A549 (cell line): ENCODE measurements around the gene SURF2. TPM values are rescaled to one million over a fixed set of nuclear protein-coding genes. Genes with fewer than 3 reads are reported as not detected.
A peak's percentile ranks its signal among the peaks of the same experiment; 100 is the strongest.

Experiments used
- ATAC-seq, 2 experiments: fragments of 200-7000 bp in 1 of 2; fragments of >200 bp in 1 of 2; cut with Nextera tagmentation in 1 of 2; cut with Tn5 transposase in 1 of 2; 3 replicates each; pipeline versions ENCODE4 v1.8.0 to v1.9.1; 2018 to 2020; ENCODE audit warnings: mild to moderate bottlenecking in 1 of 2, moderate library complexity in 1 of 2
- CTCF ChIA-PET: fragments of 300-600 bp; sonication (Branson Sonifier 250); formaldehyde crosslinking; extraction: SDS; loops from one replicate; lab custom pipeline; 2021; ENCODE audit warnings: antibody characterized with exemption, inconsistent platforms; lab: Yijun Ruan, JAX
- POLR2A ChIA-PET: fragments of 350-600 bp; formaldehyde crosslinking; extraction: SDS; loops from one replicate; lab custom pipeline; 2021; ENCODE audit warnings: antibody characterized with exemption, inconsistent platforms; lab: Yijun Ruan, JAX
- DNase-seq, 2 experiments: peaks; one replicate each; pipeline versions ENCODE4 v3.0.0 to v3.0.0-alpha.2; 2011 to 2016; ENCODE audit warnings: low read depth in 1 of 2, low spot score in 1 of 2
- FAIRE-seq: peaks from 2 replicates; lab custom pipeline; 2011; peaks lifted over from hg19 to GRCh38; lab: Jason Lieb, UNC
- H3K27ac ChIP-seq, 2 experiments: fragments of >200 bp; sonication (Bioruptor Twin); formaldehyde crosslinking; 3 replicates each; pipeline ENCODE4 v1.5.1; 2016 to 2017
- H3K4me1 ChIP-seq: fragments of >200 bp; sonication (Bioruptor Twin); formaldehyde crosslinking; 3 replicates; pipeline ENCODE4 v1.6.1; 2016
- H3K4me2 ChIP-seq: fragments of >200 bp; sonication (Bioruptor Twin); formaldehyde crosslinking; 3 replicates; pipeline ENCODE4 v1.6.1; 2016
- H3K4me3 ChIP-seq: fragments of >200 bp; sonication (Bioruptor Twin); formaldehyde crosslinking; 3 replicates; pipeline ENCODE4 v1.5.1; 2016
- H3K9me3 ChIP-seq: fragments of >200 bp; sonication (Bioruptor Twin); formaldehyde crosslinking; 3 replicates; pipeline ENCODE4 v1.6.1; 2016
- CHD2 ChIP-seq: fragments of 150-350 bp; IDR thresholded peaks from 2 replicates; pipeline ENCODE4 v1.6.1; 2014; ENCODE audit warnings: low read length; ENCODE audit not compliant: partially characterized antibody
- CHD4 ChIP-seq: fragments of 200-600 bp; sonication (generic); IDR thresholded peaks from 2 replicates; pipeline ENCODE4 v1.6.1; 2016; ENCODE audit warnings: antibody characterized with exemption, mild to moderate bottlenecking, borderline replicate concordance
- CTCF ChIP-seq: fragments of >200 bp; sonication (Bioruptor Twin); formaldehyde crosslinking; IDR thresholded peaks from 3 replicates; pipeline ENCODE4 v1.5.1; 2016
- E2F6 ChIP-seq: IDR thresholded peaks from 2 replicates; pipeline ENCODE4 v1.6.1; 2012; ENCODE audit warnings: low read depth, borderline replicate concordance
- EP300 ChIP-seq, 2 experiments: fragments of >200 bp; sonication (Bioruptor Twin); formaldehyde crosslinking; IDR thresholded peaks; 2 replicates in 1 of 2; 3 replicates in 1 of 2; pipeline ENCODE4 v1.6.1; 2016 to 2017
- ESRRA ChIP-seq: fragments of 150-350 bp; IDR thresholded peaks from 2 replicates; pipeline ENCODE4 v1.6.1; 2014; ENCODE audit warnings: mild to moderate bottlenecking, low read length, borderline replicate concordance
- JUNB ChIP-seq: fragments of >200 bp; sonication (Bioruptor Twin); formaldehyde crosslinking; IDR thresholded peaks from 2 replicates; pipeline ENCODE4 v1.6.1; 2016
- NR3C1 ChIP-seq: fragments of >200 bp; sonication (Bioruptor Twin); formaldehyde crosslinking; IDR thresholded peaks from 3 replicates; pipeline ENCODE4 v1.6.1; 2017
- SMC3 ChIP-seq: fragments of >200 bp; sonication (Bioruptor Twin); formaldehyde crosslinking; IDR thresholded peaks from 3 replicates; pipeline ENCODE4 v1.6.1; 2018; ENCODE audit warnings: inconsistent platforms
- TFCP2L1 ChIP-seq: fragments of 250-450 bp; sonication (Bioruptor Pico); IDR thresholded peaks from 2 replicates; pipeline ENCODE4 v1.5.0; 2021; ENCODE audit warnings: mild to moderate bottlenecking
- ZNF302 ChIP-seq: fragments of 250-450 bp; sonication (Bioruptor Pico); IDR thresholded peaks from 2 replicates; pipeline ENCODE4 v1.9.0; 2021; ENCODE audit warnings: inconsistent platforms, mild to moderate bottlenecking, moderate library complexity
- WGBS: methylation state at CpG from one replicate; pipeline ENCODE4 v1.1.6; 2017; ENCODE audit errors: missing lambda C conversion rate; 5-methylcytosine and 5-hydroxymethylcytosine counted together
- polyA plus RNA-seq, 4 experiments: library from polyadenylated mRNA; depleted of rRNA in 3 of 4; stranded (reverse); fragments of >200 nt; fragmentation: RNase III in 1 of 4; extraction: RNeasy Plus Mini Kit Qiagen cat#74134 plus additional on column Dnase treatment in 1 of 4; gene quantifications; 2 replicates in 3 of 4; 3 replicates in 1 of 4; pipeline ENCODE4 v1.2.3, GENCODE V29; 2011 to 2017
- TF ChIP-seq, protein P1 (sequence below): fragments of >200 bp; sonication (Bioruptor Twin); formaldehyde crosslinking; IDR thresholded peaks from 3 replicates; pipeline ENCODE4 v1.6.1; 2016
- TF ChIP-seq, protein P2 (sequence below): fragments of 250-450 bp; sonication (Bioruptor Pico); IDR thresholded peaks from 2 replicates; pipeline ENCODE4 v1.5.0; 2020; ENCODE audit warnings: low read depth, mild to moderate bottlenecking, moderate library complexity
- TF ChIP-seq, protein P3 (sequence below): fragments of 450-650 bp; IDR thresholded peaks from 2 replicates; pipeline ENCODE4 v1.6.1; 2014; ENCODE audit warnings: antibody characterized with exemption
- TF ChIP-seq, protein P4 (sequence below): IDR thresholded peaks from 2 replicates; pipeline ENCODE4 v1.6.1; 2012

The SURF2 gene
- polyA plus RNA-seq, 2 of the 4 experiments (the other 2 are of a cell fraction) = 25.2 to 34.9 TPM

- Histone ChIP-seq H3K9me3 (no peaks in the 10 kb centered on the region), H3K4me1 (peaks cover 23% of the 10 kb centered on the region), H3K4me2 (peak overlapping the region; percentile 83), H3K4me3 (peak overlapping the region; percentile 100), H3K27ac (peak overlapping the region in 1 of 2 experiments; percentile 99; a peak in 3 of 6 replicates)
- TF ChIP-seq, protein P1, sequence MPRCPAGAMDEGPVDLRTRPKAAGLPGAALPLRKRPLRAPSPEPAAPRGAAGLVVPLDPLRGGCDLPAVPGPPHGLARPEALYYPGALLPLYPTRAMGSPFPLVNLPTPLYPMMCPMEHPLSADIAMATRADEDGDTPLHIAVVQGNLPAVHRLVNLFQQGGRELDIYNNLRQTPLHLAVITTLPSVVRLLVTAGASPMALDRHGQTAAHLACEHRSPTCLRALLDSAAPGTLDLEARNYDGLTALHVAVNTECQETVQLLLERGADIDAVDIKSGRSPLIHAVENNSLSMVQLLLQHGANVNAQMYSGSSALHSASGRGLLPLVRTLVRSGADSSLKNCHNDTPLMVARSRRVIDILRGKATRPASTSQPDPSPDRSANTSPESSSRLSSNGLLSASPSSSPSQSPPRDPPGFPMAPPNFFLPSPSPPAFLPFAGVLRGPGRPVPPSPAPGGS = no peak
- TF ChIP-seq EP300 (IDR thresholded peaks at IDR 0.05) (no peak), CHD4 (no peak), ESRRA (no peak), CHD2 (no peak), JUNB (no peak), NR3C1 (no peak), CTCF (no peak), TFCP2L1 (CRISPR knock-in tag) (no peak), SMC3 (no peak)
- TF ChIP-seq, protein P2, sequence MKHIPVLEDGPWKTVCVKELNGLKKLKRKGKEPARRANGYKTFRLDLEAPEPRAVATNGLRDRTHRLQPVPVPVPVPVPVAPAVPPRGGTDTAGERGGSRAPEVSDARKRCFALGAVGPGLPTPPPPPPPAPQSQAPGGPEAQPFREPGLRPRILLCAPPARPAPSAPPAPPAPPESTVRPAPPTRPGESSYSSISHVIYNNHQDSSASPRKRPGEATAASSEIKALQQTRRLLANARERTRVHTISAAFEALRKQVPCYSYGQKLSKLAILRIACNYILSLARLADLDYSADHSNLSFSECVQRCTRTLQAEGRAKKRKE (CRISPR knock-in tag) = no peak
- TF ChIP-seq, protein P3, sequence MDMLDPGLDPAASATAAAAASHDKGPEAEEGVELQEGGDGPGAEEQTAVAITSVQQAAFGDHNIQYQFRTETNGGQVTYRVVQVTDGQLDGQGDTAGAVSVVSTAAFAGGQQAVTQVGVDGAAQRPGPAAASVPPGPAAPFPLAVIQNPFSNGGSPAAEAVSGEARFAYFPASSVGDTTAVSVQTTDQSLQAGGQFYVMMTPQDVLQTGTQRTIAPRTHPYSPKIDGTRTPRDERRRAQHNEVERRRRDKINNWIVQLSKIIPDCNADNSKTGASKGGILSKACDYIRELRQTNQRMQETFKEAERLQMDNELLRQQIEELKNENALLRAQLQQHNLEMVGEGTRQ = no peak
- DNase-seq (no peak), ATAC-seq (no peak), FAIRE-seq (no peak)
- ChIA-PET CTCF (interaction anchor here (1.6 kb wide), 2 partner anchors 8 to 11 kb away, joined by 4 to 8 read pairs; no protein-coding TSS in a partner anchor), POLR2A (interaction anchor here (0.5 to 1.4 kb wide), 2 partner anchors 77 to 110 kb away, joined by 3 read pairs; partner anchors contain the start of gene CACFD1)
- 79% methylated on average over 15 of the region's 15 CpGs for WGBS
Observed at GRCh38 chr9:133349965-133350616, 6.3 kb upstream of the SURF2 start.

DNA sequence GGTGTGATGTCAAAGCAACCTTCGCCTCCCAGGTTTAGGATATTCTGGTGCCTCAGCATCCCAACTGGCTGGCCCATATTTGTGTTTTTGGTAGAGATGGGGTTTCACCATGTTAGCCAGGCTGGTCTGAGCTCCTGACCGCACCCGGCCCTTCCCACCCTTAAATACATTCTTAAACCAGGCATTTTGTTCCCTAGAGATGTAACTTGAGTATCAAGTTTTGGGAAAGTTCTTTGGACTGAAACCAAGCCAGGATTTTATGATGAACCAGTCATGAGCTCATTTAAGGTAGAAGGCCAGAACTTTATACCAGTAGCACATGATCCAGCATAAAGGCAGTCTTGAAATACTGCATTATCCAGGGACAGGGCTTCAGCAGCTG, 4.8 kb upstream of the SURF2 start:
- TF ChIP-seq ZNF302 = no peak
- TF ChIP-seq E2F6 = no peak
- TF ChIP-seq, protein P4, sequence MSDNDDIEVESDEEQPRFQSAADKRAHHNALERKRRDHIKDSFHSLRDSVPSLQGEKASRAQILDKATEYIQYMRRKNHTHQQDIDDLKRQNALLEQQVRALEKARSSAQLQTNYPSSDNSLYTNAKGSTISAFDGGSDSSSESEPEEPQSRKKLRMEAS = 0 out of 2 replicates have a peak, but pooled peaks have one; percentile 2
- ATAC-seq = no peak
- Histone ChIP-seq H3K9me3 (no peaks in the 10 kb centered on the region), H3K27ac (no peak overlapping the region), H3K4me3 (no peak overlapping the region), H3K4me1 (peaks cover 22% of the 10 kb centered on the region), H3K4me2 (no peak overlapping the region)
- ChIA-PET CTCF (interaction anchor here (0.7 to 1.7 kb wide), 9 partner anchors 9 to 166 kb away, joined by 3 to 8 read pairs (median 3); no protein-coding TSS in a partner anchor), POLR2A (interaction anchor here (0.5 to 0.7 kb wide), 2 partner anchors 14 to 321 kb away, joined by 3 read pairs; no protein-coding TSS in a partner anchor)
- no peak for FAIRE-seq
- DNase-seq = no peak
- 92% methylated on average over 3 of the region's 3 CpGs for WGBS
